ENCODE measurements around the gene SPARCL1.
"Not testable (repeated sequence)": the region's sequence is repeated elsewhere in the genome, so short reads cannot be mapped to it uniquely, and the experiment has no call there.

The SPARCL1 gene

GRCh38 chr4:87433342-87433741 lies 95.8 kb downstream of the SPARCL1 start:
- DNase-seq = no peak

GRCh38 chr4:87430038-87430437 lies 99.1 kb downstream of the SPARCL1 start:
- no peak for DNase-seq

- DNase-seq = no peak
These were observed 100.2 kb downstream of the SPARCL1 start for GRCh38 chr4:87428979-87429378.

GRCh38 chr4:87427518-87427868 lies 101.7 kb downstream of the SPARCL1 start:
- DNase-seq = no peak

GRCh38 chr4:87426865-87427517 lies 102.2 kb downstream of the SPARCL1 start:
- DNase-seq = no peak

- no peak for DNase-seq
These were observed 103.5 kb downstream of the SPARCL1 start for GRCh38 chr4:87425711-87426110.

- DNase-seq = not testable (repeated sequence)
These were observed 105.1 kb downstream of the SPARCL1 start for GRCh38 chr4:87424099-87424543.
